Activated CD8-positive, alpha-beta T cell treated with anti-CD3 and anti-CD28 coated beads for 36 hours (primary cell): Measurements from ENCODE around the gene AFDN. TPM values are rescaled to one million over a fixed set of nuclear protein-coding genes. Genes with fewer than 3 reads are reported as not detected.

Experiments
- ATAC-seq: fragments of 200-7000 bp; cut with Tn5 transposase; one replicate; pipeline ENCODE4 v1.10.0; 2021; ENCODE audit warnings: mild to moderate bottlenecking, moderate library complexity
- CTCF ChIA-PET: fragments of 350-600 bp; sonication (Branson Sonifier 250); formaldehyde crosslinking; loops from one replicate; lab custom pipeline; 2021; ENCODE audit warnings: antibody characterized with exemption; lab: Charles Lee
- POLR2A ChIA-PET: fragments of 350-600 bp; sonication (Branson Sonifier 250); formaldehyde crosslinking; loops from one replicate; lab custom pipeline; 2021; ENCODE audit warnings: antibody characterized with exemption; lab: Charles Lee
- DNase-seq: peaks from one replicate; pipeline ENCODE4 v3.0.0-alpha.2; 2020
- H3K27ac Mint-ChIP-seq: one replicate; pipeline ENCODE4 v1.8.0; 2021; ENCODE audit warnings: mild to moderate bottlenecking, mixed read lengths
- H3K27me3 Mint-ChIP-seq: one replicate; pipeline ENCODE4 v1.8.0; 2021; ENCODE audit warnings: mixed read lengths
- H3K36me3 Mint-ChIP-seq: one replicate; pipeline ENCODE4 v1.8.0; 2021; ENCODE audit warnings: low read depth, mixed read lengths
- H3K4me1 Mint-ChIP-seq: one replicate; pipeline ENCODE4 v1.8.0; 2021; ENCODE audit warnings: low read depth, mixed read lengths
- H3K4me3 Mint-ChIP-seq: one replicate; pipeline ENCODE4 v1.8.0; 2021; ENCODE audit warnings: mild to moderate bottlenecking, moderate library complexity, mixed read lengths
- H3K9me3 Mint-ChIP-seq: one replicate; pipeline ENCODE4 v1.8.0; 2021; ENCODE audit warnings: mixed read lengths
- intact Hi-C: fragments of 100-400 bp; cut with micrococcal nuclease; formaldehyde crosslinking; loops from one replicate; pipeline ENCODE4 v1.10.0; 2022
- total RNA-seq, 2 experiments: library from RNA; stranded (reverse); gene quantifications; one replicate each; pipeline ENCODE4 v1.2.3, GENCODE V29; 2021
- TF ChIP-seq, protein P1 (sequence below): fragments of 200-600 bp; IDR thresholded peaks from one replicate; pipeline ENCODE4 v1.8.0; 2022; ENCODE audit warnings: antibody characterized with exemption, mild to moderate bottlenecking

AFDN gene
- total RNA-seq, 2 experiments from 2014 or later, result 13.0 to 14.1 TPM

DNA sequence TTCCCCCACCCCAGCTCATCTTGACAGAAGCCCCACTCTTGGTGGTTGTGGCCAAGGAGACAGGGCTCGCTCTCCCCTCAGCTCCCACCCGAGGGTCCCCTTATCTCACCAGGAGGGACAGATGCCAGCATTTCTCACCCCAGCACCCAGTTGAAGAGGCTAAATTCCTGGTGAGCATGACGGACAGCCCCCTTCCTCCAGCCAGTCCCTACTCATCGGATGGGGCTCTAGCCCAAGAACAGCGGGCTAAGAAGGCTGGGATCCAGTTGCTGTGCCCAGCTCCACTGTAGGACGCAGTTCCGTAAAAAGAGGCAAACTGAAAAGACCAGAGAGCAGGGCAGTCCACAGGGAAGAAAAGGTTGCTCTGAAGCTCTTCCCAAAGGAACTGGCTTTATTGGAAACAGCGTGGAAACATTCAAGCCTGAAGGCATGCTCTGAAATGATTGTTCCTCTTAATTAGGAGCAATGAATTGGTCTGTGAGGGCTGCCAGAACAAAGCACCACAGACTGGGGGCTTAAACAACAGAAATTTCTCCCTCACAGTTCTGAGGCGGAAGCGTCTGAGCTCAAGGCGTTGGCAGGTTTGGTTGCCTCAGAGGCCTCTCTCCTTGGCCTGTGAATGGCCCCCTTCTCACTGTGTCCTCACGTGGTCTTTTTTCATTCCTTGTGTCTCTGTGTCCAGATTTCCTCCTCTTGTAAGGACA, 152.9 kb downstream of the AFDN start:
- no peaks in the 10 kb centered on the region for H3K36me3 Mint-ChIP-seq
- ChIA-PET POLR2A (no interaction called here), CTCF (no interaction called here)
- H3K27ac Mint-ChIP-seq, result no peak overlapping the region
- intact Hi-C loops, result no loop called here
- no peaks in the 10 kb centered on the region for H3K9me3 Mint-ChIP-seq
- DNase-seq (no peak), ATAC-seq (no peak)
- no peaks in the 10 kb centered on the region for H3K4me1 Mint-ChIP-seq
- H3K4me3 Mint-ChIP-seq, result no peak overlapping the region
- H3K27me3 Mint-ChIP-seq, result no peaks in the 10 kb centered on the region
- TF ChIP-seq, protein P1, sequence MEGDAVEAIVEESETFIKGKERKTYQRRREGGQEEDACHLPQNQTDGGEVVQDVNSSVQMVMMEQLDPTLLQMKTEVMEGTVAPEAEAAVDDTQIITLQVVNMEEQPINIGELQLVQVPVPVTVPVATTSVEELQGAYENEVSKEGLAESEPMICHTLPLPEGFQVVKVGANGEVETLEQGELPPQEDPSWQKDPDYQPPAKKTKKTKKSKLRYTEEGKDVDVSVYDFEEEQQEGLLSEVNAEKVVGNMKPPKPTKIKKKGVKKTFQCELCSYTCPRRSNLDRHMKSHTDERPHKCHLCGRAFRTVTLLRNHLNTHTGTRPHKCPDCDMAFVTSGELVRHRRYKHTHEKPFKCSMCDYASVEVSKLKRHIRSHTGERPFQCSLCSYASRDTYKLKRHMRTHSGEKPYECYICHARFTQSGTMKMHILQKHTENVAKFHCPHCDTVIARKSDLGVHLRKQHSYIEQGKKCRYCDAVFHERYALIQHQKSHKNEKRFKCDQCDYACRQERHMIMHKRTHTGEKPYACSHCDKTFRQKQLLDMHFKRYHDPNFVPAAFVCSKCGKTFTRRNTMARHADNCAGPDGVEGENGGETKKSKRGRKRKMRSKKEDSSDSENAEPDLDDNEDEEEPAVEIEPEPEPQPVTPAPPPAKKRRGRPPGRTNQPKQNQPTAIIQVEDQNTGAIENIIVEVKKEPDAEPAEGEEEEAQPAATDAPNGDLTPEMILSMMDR, result no peak

DNA sequence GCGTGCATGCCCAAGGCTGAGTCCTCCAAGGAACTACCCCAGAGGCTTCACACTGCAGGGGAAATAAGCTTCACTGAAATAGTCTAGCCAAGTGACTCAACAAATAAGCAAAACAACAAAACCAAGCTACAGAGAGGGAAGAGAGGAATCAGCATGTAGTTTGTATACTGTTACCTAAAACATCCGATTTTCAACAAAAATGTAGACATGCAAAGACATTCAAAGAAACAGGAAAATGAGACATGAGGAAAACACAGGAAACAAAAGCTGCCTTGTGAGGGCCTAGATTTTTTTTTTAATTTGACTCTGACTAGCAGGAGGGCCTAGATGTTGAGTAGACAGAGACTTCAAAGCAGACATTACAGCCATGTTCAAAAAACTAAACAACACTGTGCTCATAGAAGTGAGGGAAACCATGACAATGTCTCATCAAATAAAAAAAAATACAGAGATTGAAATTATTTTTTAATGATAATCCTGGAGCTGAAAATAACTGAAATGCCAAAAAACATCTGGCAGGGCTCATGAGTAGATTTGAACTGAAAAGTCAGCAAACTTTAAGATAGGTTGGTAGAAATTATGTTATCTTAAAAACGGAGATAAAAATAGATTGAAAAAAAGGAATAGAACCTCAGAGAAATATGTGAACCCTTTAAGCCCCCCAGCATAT, 154.3 kb downstream of the AFDN start:
- Mint-ChIP-seq H3K27me3 (no peaks in the 10 kb centered on the region), H3K9me3 (no peaks in the 10 kb centered on the region), H3K4me3 (no peak overlapping the region), H3K36me3 (no peaks in the 10 kb centered on the region), H3K4me1 (no peaks in the 10 kb centered on the region), H3K27ac (no peak overlapping the region)
- TF ChIP-seq, protein P1, result no peak
- ChIA-PET CTCF (no interaction called here), POLR2A (no interaction called here)
- ATAC-seq (no peak), DNase-seq (no peak)
- intact Hi-C loops, result no loop called here

DNA sequence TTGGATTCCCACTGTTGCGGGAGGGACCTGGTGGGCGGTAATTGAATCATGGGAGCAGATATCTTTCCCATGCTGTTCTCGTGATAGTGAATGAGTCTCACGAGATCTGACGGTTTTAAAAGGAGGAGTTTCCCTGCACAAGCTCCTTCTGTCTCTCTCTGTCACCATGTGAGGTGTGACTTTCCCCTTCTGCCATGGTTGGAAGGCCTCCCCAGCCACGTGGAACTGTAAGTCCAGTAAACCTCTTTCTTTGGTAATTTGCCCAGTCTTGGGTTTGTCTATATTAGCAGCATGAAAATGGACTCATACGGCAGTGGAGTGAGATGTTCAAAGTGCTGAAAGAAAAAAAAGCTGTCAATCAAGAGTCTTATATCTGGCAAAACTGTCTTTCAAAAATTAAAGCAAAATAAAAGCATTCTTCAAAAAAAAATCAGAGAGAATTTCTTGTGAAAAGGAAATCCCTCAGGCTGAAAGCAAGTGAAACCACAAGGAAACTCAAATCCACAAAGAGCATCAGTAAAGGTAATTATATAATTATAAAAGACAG, 155.3 kb downstream of the AFDN start:
- TF ChIP-seq, protein P1, result no peak
- Mint-ChIP-seq H3K27ac (no peak overlapping the region), H3K9me3 (no peaks in the 10 kb centered on the region), H3K27me3 (no peaks in the 10 kb centered on the region), H3K36me3 (no peaks in the 10 kb centered on the region), H3K4me1 (no peaks in the 10 kb centered on the region), H3K4me3 (no peak overlapping the region)
- ChIA-PET CTCF (no interaction called here), POLR2A (no interaction called here)
- intact Hi-C loops, result no loop called here
- ATAC-seq, result no peak
- no peak for DNase-seq

DNA sequence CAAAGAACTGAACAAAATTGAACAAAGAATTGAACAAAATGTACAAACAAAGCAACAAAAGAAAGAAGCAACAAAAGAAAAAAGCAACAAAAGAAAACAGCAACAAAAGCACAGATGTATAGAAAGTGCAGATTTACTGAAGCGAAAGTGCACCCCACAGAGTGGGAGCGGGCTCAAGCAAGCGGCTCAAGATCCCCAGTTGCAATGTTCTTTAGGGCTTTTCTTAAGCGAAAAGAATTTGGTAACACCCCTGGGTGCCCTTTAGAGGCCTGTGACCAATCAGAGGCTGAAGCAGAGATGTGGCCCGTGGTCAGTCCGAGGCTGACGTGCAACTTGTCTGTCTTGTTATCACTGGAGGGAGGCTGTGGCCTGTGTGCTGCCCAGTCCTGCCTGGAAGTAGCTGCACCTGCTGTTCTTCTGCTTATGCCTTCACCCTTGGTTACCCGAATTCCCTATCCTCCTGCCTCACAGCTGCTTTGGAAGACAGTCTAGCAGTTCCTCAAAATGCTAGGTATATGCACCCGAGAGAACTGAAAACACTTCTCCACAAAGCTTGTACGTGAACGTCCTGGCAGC, 157.5 kb downstream of the AFDN start:
- H3K27me3 Mint-ChIP-seq, result no peaks in the 10 kb centered on the region
- ATAC-seq, result no peak
- H3K27ac Mint-ChIP-seq, result no peak overlapping the region
- no peaks in the 10 kb centered on the region for H3K36me3 Mint-ChIP-seq
- no peak for DNase-seq
- intact Hi-C loops, result no loop called here
- no peak overlapping the region for H3K4me3 Mint-ChIP-seq
- CTCF ChIA-PET, result no interaction called here
- H3K9me3 Mint-ChIP-seq, result no peaks in the 10 kb centered on the region
- POLR2A ChIA-PET, result no interaction called here
- H3K4me1 Mint-ChIP-seq, result no peaks in the 10 kb centered on the region
- TF ChIP-seq, protein P1, result no peak
